GM21786 (cell line): ENCODE results near the gene ARHGDIA.

Experiments used
- ATAC-seq: cut with Tn5 transposase; IDR thresholded peaks from one replicate; pipeline ENCODE4 v1.9.1; 2021; ENCODE audit not compliant: unreplicated experiment

ARHGDIA gene

GRCh38 chr17:81906476-81907218, 35.5 kb upstream of the ARHGDIA start:
- ATAC-seq: no peak

GRCh38 chr17:81905993-81906392, 34.9 kb upstream of the ARHGDIA start:
- no peak for ATAC-seq

GRCh38 chr17:81905424-81905875, 34.3 kb upstream of the ARHGDIA start:
- no peak for ATAC-seq

GRCh38 chr17:81904600-81905423, 33.7 kb upstream of the ARHGDIA start:
- ATAC-seq: no peak

GRCh38 chr17:81903896-81904599, 32.9 kb upstream of the ARHGDIA start:
- no peak for ATAC-seq

GRCh38 chr17:81903415-81903831, 32.3 kb upstream of the ARHGDIA start:
- ATAC-seq: no peak

GRCh38 chr17:81902653-81903414, 31.7 kb upstream of the ARHGDIA start:
- ATAC-seq: no peak

GRCh38 chr17:81902023-81902652, 31.0 kb upstream of the ARHGDIA start, which contains the start of gene NPB:
NPB (plus strand) TSS chr17:81902238; CDS start chr17:81902278, 40 bp downstream.
- ATAC-seq: no peak

- ATAC-seq: no peak
Observed at GRCh38 chr17:81901167-81902022, 30.3 kb upstream of the ARHGDIA start.

GRCh38 chr17:81900181-81900820, 29.2 kb upstream of the ARHGDIA start:
- no peak for ATAC-seq

GRCh38 chr17:81899514-81900166, 28.5 kb upstream of the ARHGDIA start:
- ATAC-seq: no peak

- no peak for ATAC-seq
Observed at GRCh38 chr17:81898885-81899284, 27.7 kb upstream of the ARHGDIA start.

GRCh38 chr17:81898029-81898866, 27.1 kb upstream of the ARHGDIA start:
- ATAC-seq: no peak

- no peak for ATAC-seq
Observed at GRCh38 chr17:81895400-81895799, 24.3 kb upstream of the ARHGDIA start.

GRCh38 chr17:81891303-81891552, 20.1 kb upstream of the ARHGDIA start:
- ATAC-seq: no peak

- ATAC-seq: no peak
Observed at GRCh38 chr17:81890447-81891302, 19.5 kb upstream of the ARHGDIA start.

- no peak for ATAC-seq
Observed at GRCh38 chr17:81889602-81890001, 18.5 kb upstream of the ARHGDIA start.
